Keratinocyte (primary cell): Measurements from ENCODE around the gene OMG.
"Not testable (repeated sequence)": the region's sequence is repeated elsewhere in the genome, so short reads cannot be mapped to it uniquely, and the experiment has no call there.

Experiments used
- EZH2 ChIP-seq: IDR thresholded peaks from one replicate; pipeline ENCODE4 v1.6.1; 2012; ENCODE audit warnings: inconsistent platforms, mild to moderate bottlenecking, low read length, moderate library complexity
- TF ChIP-seq, protein P1 (sequence below), 3 experiments: IDR thresholded peaks in 1 of 3; conservative IDR thresholded peaks in 1 of 3; optimal IDR thresholded peaks in 1 of 3; 2 replicates in 2 of 3; 3 replicates in 1 of 3; pipeline versions ENCODE3 to v1.5.1; 2011; ENCODE audit warnings: low read length in 3 of 3, mild to moderate bottlenecking in 3 of 3, moderate library complexity in 2 of 3, control low read depth in 1 of 3, inconsistent platforms in 1 of 3; ENCODE audit not compliant: insufficient read depth in 2 of 3; ENCODE audit errors: extremely low read depth in 1 of 3

DNA sequence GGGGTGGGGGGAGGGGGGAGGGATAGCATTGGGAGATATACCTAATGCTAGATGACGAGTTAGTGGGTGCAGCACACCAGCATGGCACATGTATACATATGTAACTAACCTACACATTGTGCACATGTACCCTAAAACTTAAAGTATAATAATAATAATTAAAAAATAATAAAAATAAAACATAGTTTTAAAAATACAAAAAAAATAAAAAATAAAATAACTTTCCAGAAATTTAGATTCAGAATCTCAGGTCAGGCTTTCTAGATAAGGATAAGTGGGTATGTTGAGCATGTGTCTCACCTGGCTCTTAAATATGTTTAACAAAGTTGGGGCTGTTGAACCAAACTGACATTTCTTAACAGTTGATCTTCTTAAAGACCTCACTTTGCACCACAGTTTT is 9.1 kb downstream of the OMG start:
- TF ChIP-seq, protein P1, sequence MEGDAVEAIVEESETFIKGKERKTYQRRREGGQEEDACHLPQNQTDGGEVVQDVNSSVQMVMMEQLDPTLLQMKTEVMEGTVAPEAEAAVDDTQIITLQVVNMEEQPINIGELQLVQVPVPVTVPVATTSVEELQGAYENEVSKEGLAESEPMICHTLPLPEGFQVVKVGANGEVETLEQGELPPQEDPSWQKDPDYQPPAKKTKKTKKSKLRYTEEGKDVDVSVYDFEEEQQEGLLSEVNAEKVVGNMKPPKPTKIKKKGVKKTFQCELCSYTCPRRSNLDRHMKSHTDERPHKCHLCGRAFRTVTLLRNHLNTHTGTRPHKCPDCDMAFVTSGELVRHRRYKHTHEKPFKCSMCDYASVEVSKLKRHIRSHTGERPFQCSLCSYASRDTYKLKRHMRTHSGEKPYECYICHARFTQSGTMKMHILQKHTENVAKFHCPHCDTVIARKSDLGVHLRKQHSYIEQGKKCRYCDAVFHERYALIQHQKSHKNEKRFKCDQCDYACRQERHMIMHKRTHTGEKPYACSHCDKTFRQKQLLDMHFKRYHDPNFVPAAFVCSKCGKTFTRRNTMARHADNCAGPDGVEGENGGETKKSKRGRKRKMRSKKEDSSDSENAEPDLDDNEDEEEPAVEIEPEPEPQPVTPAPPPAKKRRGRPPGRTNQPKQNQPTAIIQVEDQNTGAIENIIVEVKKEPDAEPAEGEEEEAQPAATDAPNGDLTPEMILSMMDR (optimal IDR thresholded peaks at IDR 0.05 in 1 of 3, IDR thresholded peaks at IDR 0.05 in 1 of 3, conservative IDR thresholded peaks at IDR 0.05 in 1 of 3; ENCODE audit: extremely low read depth in 1 of 3, insufficient read depth in 2 of 3, low read length in 3 of 3): not testable (repeated sequence)
- not testable (repeated sequence) for TF ChIP-seq EZH2
